HG03521 (cell line): Measurements from ENCODE around the gene POFUT2.

Experiments
- ATAC-seq: cut with Tn5 transposase; IDR thresholded peaks from one replicate; pipeline ENCODE4 v1.9.1; 2021; ENCODE audit warnings: mild to moderate bottlenecking, moderate library complexity; ENCODE audit not compliant: unreplicated experiment

The POFUT2 gene

DNA sequence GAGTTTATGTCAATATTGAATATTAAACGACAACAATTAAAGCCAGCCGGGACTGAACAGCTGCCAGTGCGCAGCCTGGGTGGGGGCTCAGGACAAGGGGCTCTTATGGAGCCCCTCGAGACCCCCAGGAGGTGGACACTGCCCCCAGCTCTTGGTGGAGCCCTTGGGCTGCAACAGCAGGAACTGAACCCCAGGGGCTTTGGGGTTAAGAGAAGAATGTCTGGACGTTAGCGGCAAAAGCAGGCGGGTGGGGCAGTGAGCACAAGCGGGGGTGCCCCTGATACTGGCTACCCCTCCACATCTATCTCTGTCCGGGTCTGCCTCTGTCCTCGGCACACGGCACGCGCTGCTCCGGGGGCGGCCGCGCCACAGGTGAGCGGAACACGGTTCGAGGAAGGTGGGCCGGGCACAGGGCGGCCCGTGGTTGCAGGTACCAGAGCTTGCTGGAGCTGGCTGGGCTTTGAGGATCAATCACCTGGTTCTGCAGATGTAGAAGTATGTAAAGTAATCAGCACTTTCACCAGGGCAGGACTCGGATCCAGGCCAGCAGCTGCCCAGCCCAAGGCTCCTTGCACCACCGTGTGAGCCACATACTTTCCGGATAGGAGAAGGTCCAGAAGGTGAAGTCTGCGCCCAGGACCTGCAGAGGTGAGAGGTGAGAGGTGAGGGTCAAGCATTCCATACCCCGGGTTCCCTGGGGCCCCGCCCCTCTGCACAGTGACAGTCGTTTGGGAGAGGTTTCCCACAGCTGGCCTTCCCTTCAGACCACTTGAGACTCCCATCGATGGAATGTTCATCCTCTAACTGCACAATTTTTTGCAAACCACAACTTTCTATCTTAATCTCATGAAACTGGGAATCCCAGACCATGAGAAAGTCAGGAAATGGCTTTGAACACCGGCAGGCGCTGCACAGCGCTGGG is 12.4 kb upstream of the POFUT2 start:
- no peak for ATAC-seq

DNA sequence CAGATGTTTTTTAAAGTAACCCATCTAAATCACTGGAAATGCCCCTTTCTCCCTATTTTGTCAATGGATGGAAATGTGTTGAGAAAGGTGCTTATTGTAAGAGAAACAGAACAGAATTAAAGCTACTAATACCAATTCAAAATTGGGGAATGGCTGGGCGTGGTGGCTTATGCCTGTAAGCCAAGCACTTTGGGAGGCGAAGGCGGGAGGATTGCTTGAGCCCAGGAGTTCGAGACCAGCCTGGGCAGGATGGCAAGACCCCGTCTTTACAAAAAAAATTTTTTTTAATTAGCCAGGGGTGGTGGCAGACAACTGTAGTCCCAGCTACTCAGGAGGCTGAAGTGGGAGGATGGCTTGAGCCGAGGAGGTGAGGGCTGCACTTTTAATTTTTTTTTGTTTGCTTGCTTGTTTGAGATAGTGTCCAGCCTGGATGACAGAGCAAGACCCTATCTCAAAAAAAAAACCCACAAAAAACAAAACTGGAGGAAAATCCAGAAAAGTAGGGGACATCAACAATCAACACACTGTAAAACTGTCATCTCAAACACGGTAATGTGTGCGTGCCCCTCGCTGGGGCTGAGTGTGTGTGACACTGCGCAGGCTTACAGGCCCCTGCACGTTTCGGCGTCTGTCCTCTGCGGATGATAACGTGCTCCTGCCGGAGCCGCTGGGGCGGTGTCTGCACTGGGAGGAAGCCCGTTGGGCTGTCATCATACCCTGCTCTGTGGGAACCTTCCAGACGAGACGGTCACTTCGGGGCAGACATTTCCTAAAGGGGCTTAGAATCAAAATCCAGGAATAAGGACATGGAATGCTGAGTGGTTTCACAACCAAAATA is 11.6 kb upstream of the POFUT2 start:
- no peak for ATAC-seq

DNA sequence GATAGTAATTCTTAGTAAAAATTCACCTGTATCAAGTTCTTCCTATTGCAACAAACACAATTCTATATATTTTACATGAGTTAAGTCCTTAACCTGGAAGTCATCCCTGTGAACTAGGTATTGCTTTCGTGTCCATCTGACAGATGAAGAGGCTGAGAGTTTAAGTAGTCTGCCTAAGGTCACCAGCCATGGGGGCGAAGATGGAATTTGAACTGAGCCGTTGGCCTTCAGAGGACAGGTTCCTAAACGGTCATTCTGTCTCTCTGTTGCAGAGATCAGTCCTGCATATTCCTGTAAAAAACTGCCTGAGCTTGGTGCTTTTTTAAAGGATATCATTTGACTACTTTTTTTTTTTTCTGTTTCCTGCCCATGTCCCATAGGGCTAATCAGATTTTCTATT is 10.2 kb upstream of the POFUT2 start:
- no peak for ATAC-seq

DNA sequence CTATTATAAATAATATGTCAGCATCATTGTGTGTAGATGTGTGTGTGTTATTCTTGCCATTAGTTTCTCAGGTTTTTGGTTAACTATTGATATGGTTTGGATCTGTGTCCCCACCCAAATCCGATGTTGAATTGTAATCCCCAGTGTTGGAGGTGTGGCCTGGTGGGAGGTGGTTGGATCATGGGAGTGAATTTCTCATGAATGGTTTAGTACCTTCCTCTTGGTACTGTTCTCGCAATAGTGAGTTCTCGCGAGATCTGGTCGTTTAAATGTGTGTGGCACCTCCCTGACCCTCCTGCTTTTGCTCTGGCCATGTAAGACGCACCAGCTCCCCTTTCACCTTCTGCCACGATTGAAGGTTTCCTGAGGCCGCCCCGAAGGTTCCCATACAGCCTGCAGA is 9.6 kb upstream of the POFUT2 start:
- no peak for ATAC-seq

DNA sequence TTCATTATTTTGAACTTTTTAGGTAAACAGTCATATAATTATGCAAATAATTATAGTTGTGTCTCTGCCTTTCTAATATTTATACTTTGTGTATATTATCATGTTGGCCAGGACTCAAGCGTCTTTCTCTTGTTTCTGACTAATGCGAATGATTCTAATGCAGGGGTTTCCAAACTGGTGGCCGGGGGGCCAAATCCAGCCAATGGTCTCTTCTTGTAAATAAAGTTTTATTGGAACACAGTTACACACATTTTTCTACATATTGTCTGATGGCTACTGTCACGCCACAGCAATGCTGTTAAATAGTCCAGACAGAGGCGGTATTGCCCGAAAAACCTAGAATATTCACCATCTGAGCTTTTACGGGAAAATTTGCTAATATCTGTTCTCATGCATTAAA is 8.9 kb upstream of the POFUT2 start:
- ATAC-seq: no peak

DNA sequence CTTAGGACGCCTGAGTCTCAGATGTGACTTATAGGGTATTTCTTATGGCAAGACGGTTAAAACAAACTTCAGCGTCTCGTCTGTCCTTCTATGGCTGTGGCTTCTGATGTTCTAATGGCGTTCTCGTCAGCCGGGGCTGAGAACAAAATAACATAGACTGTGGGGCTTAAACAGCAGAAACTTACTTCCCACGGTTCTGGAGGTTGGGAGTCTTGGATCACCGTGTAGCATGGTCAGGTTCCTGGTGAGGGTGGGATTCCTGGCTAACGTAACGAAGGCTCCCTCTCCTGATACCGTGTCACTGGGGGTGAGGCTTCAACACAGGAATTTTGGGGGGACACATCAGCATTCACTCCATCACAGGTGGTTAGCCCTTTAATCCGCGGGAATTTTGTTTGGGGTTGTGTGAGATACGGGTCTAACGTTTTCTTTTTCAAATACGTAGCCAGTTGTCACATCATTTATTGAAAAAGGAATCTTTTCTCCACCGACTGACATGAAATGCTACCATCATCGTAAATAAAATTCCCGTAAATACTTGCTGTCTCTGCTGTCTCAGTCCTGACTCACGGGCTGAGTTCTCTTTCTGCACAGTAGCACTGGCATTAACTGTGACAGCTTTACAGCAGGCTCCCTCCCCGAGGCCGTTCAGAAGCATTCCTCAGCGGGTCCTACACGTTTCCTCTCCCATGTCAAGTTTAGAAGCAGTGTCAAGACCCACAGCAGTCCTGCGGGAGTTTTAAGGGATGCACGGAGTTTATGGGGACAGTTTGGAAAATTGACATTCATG is 8.1 kb upstream of the POFUT2 start:
- ATAC-seq: no peak

DNA sequence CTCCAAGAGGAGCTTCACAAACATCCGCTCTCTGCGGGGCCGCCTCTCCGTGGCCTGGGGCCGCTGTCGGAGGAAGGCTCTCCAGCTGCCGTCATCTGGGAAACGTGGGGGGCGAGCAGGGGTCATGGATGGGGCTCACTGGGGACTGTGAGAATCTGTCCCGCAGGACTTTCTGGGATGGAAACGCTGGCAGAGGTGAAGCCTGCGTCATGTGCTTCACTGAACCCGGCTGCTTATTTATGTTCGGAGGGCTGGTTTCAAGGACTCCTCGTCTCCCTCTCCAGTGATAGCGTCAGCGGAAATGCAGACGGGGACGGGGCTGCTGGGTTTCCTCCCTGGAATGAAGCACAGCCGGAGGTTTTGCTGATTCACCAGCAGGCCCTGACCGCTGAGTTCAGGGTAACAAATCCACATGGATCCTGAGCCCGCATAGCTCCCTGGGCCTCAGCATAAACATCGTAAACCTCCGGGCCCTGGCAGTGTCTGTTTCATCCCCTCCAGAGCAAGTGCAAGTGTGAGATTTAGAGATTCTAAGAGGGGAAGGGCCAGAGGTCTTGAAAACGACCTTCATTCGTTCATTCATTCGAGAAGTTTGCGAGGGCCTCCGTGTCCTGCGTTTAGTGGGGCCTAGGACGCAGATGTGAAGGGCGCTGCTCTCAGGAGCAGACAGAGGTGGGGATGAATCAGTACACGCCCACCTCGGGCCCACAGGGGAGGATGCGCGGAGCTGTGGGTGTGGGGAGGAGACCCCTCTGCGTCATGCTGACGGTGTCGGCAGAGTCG is 7.0 kb upstream of the POFUT2 start:
- no peak for ATAC-seq

DNA sequence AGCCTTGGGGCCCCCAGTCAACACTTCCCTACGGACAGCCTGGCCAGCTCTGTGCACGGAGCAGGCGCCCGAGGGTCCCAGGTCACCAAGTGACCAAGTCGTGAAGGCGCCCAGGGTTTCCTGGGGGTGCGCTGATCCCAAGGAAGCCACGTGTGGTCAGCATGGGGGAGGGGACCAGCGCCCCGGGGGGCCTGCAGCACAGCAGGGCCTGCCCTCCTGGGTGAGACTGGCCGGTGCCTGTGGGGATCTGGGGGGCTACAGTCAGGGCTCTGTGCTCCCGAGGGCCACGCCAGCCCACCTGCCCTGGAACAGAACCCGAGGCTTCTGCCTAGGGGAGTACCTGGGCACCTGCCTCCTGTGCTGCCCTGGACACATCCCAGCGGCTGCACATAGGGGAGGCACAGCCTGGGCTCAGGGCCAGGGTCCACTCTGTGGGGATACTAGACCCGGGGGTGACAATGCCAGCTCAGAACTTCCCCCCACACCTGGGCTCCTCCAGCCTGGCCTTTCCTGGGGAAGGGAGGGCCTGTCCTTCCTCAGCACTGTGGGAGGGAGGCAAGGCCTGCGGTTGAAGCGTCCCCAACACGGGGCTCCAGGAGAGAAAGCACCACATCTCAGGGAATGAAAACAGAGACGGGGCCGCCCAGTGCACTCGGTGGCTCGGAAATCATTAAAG is 6.2 kb upstream of the POFUT2 start:
- ATAC-seq: no peak

DNA sequence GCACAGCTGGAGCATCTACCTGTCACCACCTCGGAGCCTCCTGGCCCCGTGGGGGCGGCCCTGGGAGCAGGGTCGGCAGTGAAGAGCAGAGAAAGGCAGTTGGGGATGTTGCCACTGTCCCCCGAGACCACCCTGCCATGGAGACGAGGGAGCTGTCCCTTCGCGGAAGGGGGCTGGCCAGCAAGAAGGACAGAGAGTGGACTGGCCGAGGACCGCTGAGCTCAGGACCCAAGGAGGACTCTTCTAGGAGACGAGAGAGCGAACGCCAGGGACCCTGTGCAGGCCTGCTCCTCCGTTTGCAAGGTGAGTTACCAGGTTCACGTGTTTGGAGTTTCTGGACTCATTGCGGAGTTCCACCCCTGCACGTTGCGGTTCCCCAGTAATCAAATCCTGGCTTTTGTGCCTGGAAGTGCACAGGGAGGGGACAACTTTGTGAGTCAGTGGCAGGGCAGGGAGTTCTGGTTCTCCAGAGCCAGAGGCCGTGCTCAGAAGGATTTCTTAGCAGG is 5.6 kb upstream of the POFUT2 start:
- ATAC-seq: no peak

DNA sequence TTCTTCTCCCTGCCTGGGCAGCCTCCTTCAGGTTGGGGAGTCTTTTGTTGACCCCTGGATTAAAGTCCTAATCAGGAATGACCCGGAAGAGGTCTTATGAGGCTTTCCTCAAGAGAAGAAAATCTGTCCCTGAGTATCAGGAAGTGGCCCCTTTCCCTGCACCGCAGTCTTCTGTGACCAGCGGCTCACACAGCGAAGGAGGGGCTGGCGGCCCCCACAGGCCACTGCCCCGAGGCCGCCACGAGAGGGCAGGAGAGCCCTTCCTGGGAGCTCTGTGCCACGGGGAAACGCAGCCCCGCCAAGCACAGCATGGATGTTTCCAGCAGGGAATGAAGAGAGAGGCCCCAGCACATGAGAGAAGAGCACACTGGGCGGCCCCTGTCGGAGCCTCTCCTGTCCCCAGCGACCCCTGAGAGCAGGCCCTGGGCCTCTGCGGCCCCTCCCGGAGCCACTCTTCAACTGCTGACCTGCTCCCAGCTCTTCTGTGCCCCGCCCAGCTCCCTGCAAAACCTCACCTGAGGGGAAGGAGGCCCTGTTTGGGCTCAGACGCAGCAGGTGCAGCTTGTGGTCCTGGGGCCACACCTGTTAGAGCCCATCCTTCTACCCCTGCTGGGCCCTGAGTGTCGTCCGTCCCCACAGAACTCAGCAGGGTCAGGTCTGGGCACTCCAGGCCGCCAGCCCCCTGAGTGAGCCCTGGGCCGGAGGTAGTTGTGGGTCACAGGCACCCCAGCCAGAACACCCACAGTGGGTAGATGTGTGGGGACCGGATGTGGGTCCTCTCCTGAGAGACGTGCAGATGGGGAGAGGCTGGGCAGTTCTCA is 4.9 kb upstream of the POFUT2 start:
- ATAC-seq: no peak

DNA sequence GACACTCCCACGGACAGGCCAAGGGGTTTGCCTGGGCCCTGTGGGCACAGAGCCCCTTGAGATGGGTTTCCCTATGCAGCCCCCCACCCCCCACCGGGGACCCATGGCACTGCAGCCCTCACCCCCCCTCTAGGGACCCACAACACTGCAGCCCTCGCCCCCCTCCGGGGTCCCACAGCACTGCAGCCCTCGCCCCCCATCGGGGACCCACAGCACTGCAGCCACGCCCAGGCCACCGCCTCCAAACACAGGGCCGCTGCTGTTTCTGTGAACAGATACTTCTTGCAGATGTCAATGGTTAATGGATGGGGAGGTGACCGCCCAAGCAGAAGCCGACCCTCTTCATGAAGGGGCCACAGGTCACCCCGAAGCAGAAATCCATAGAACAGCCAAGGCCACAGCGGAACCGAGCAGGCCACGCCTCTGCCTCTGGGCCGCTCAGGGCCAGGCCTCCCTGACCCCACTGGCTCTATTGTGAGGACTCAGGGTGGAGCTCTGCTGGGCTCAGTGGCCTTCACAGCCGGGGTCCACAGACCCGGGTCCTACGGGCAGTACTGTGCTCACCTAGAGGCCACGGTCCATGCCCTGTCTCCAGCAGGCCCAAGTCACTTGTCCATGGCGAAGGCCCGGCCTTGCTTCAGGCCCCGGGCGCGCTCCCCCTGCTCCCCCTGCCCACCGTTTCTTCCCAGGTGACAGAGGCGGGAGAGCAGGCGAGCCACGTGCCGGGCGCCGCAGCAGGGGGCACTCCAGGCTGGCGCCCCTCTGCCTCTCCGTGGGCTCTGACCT is 4.1 kb upstream of the POFUT2 start:
- ATAC-seq: no peak

DNA sequence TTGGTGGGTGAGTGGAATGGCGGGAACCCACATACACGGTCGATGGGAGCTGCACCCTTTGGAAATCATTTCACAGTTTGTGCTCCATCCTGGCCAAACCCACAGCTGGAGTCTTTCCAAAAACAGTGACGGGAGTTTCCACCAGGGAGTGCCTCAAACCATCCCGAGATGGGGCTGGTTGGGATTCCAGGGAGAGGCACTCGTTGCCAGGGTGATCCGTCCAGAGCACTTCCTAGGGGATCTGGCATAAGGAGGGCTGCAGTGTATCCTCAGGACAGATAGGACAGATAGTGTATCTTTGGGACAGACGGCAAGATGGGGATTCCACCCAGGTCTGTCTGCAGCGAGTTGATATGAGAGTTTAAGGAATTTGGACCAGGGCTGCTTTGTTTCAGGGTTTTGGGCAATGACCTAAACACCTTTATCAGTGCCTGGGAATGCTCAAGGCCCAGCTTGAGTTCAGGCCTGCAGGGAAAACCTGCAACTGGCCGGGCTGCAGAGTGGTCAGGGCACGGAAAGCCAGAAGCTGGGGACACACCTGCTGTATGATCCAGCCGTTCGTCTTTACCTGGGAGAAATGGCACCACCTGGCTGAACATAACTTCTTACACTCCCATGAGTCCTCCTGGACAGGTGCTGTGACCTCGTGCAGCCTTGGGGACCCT is 3.4 kb upstream of the POFUT2 start:
- ATAC-seq: no peak

DNA sequence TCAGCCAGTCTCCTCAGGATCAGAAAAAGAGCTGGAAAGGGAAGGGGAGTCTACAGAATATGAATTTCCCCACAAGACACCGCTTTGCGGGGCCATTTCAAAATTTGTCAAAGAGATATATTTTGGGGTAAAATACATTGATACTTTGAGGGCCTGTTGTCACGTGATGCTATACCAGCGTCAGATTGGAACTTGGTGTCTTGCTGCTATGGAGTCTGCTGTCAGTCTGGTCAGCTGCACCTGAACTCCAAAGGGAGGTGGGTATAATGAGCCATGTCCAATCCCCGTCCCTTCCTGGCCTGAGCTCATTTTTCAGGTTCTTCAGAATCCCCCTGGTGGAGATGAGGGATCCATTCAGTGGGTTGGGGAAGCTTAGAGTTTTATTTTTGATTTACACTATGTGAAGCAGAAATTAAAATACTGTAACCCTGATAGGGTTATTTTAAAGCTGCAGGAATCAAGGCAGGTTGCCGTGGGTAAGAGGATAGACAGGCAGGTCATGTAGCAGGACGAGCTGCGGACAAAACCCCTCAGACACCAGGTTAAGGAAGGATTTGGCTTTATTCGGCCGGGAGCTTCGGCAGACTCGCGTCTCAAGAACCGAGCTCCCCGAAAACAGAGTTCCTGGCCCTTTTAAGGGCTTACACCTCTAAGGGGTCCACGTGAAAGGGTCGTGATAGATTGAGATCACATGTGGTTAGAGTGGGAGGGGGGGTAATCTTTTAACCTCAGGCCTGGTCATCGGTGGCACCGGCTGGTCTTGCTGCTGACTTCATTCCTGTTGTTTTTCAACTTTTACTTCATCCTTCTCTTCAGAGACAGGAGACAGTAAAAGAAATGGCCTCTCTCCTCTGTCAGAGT is 2.2 kb upstream of the POFUT2 start:
- ATAC-seq: no peak

DNA sequence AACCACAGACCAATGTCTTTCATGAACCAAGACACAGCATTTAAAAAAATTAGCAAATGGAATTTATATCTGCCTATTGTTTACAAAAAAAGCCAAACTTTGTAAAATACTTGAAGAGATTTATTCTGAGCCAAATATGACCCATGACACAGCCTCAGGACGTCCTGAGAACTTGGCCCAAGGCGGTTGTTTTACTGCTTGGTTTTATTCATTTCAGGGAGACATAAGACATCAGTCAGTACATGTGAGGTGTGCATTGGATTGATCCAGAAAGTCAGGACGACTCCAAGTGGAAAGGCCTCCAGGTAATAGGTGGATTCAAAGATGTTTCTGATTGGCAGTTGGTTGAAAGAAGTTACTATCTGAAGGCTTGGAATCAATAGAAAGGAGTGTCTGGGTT is 1.4 kb upstream of the POFUT2 start:
- ATAC-seq: no peak

DNA sequence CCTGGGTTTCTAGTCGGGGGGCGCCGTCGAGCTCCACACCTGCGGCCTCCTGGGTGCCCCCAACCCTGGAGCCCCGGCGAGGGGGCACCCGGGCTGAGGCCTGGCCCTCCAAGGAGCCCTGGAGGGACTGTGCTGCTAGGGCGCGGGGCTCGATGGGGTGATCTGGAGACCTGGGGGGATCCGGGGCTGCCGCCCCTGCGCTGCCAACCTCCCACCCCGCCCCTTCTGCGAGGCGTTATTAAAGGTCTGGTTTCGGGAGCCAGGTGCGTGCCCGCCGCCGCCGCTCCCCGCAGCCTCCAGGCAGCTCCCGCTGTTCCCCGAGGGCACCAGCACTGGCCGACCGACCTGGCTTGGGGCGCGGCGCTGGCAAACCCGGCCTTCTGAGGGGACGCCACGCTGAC is 746 bp upstream of the POFUT2 start:
- ATAC-seq: no peak

DNA sequence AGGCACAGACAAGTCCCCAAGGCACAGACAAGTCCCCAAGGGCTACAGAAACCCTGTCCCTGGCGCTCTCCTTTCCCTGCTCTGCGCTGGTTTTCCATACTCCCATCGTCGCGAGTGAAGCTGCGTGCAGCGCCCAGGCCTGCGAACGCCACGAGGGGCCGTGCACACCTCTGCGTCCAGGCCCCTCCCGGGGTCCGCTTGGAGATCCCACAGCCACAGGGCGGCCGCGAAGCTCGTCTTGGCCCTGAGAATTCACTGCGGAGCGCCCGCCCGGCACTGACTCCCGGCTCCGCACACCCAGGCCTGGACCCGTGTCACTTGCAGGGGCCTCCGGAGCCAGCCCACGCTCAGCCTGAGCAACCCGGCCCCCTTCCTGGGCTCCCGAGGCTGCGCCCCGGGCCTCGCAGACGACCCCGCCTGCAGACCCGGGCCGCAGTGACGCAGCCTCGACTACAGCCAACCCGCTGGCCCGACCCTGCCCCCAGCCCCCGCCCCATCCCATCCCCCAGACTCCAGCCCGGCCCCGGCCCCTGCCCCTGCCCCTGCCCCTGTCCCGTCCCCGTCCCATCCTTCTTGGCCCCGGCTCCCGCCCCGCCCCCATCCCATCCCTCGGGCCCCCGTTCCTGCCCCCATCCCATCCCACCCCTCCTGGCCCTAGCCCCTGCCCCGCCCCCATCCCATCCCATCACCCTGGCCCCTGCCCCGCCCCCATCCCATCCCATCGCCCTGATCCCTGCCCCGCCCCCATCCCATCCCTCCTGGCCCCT is 841 bp downstream of the POFUT2 start:
- no peak for ATAC-seq
